Gastroesophageal sphincter (tissue), 4 donors: ENCODE results near the gene RAX2. TPM values are rescaled to one million over a fixed set of nuclear protein-coding genes. Genes with fewer than 3 reads are reported as not detected.

ENCODE experiments used
- ATAC-seq: fragments of 150-250 bp; one replicate; pipeline ENCODE4 v1.9.1; 2016; ENCODE audit warnings: mild to moderate bottlenecking, moderate library complexity
- H3K27ac ChIP-seq, 4 donors: fragments of 200-600 bp; sonication (generic) in 3 of 4; 1 replicate in 3 of 4; 2 replicates in 1 of 4; pipeline ENCODE4 v1.5.1; 2016 to 2019
- H3K27me3 ChIP-seq: fragments of 200-600 bp; sonication (generic); one replicate; pipeline ENCODE4 v1.5.1; 2019
- H3K36me3 ChIP-seq, 2 donors: fragments of 200-600 bp; sonication (generic); one replicate each; pipeline ENCODE4 v1.5.1; 2019; ENCODE audit warnings: control low read depth in 1 of 2
- H3K4me1 ChIP-seq, 3 donors: fragments of 200-600 bp; sonication (generic); 1 replicate in 2 of 3; 2 replicates in 1 of 3; pipeline ENCODE4 v1.5.1; 2016 to 2019; ENCODE audit warnings: control low read depth in 2 of 3
- H3K4me3 ChIP-seq, 2 donors: fragments of 200-600 bp; sonication (generic); one replicate each; pipeline ENCODE4 v1.5.1; 2019; ENCODE audit warnings: mild to moderate bottlenecking in 1 of 2, moderate library complexity in 1 of 2
- H3K9me3 ChIP-seq, 3 donors: fragments of 200-600 bp; sonication (generic); one replicate each; pipeline ENCODE4 v1.5.1; 2017 to 2019; ENCODE audit warnings: control low read depth in 2 of 3
- CTCF ChIP-seq, 4 experiments: fragments of 200-600 bp in 2 of 4; fragments of 450-650 bp in 2 of 4; sonication (generic) in 1 of 4; IDR thresholded peaks; one replicate each; pipeline ENCODE4 v1.5.1; 2017 to 2019; ENCODE audit warnings: antibody characterized with exemption in 4 of 4, mild to moderate bottlenecking in 2 of 4, moderate library complexity in 2 of 4
- EP300 ChIP-seq: sonication (generic); formaldehyde crosslinking; IDR thresholded peaks from one replicate; pipeline ENCODE4 v1.6.1; 2017; ENCODE audit warnings: antibody characterized with exemption, mild to moderate bottlenecking
- POLR2A ChIP-seq, 2 donors: fragments of 450-650 bp; IDR thresholded peaks; one replicate each; pipeline ENCODE4 v1.6.1; 2017; ENCODE audit warnings: antibody characterized with exemption in 2 of 2, mild to moderate bottlenecking in 2 of 2, moderate library complexity in 1 of 2
- POLR2AphosphoS5 ChIP-seq: sonication (generic); formaldehyde crosslinking; IDR thresholded peaks from one replicate; pipeline ENCODE4 v1.6.1; 2017; ENCODE audit warnings: antibody characterized with exemption
- WGBS, 2 donors: methylation state at CpG; one replicate each; pipeline ENCODE4 v1.1.5; 2018; ENCODE audit warnings: low coverage in 1 of 2; 5-methylcytosine and 5-hydroxymethylcytosine counted together
- total RNA-seq, 4 donors: library from RNA; depleted of rRNA; stranded (reverse); fragments of >200 nt; gene quantifications; one replicate each; pipeline ENCODE4 v1.1.0, GENCODE V29; 2016

Gene RAX2
- total RNA-seq, 4 donors from 2014 or later = not detected

- 90 to 100% methylated on average over 1 to 2 of the region's 2 CpGs for WGBS, 2 donors
- no peak for ATAC-seq
- Histone ChIP-seq H3K36me3 (no peaks in the 10 kb centered on the region), H3K4me1 (no peaks in the 10 kb centered on the region), H3K27me3 (peaks cover 34% of the 10 kb centered on the region), H3K4me3 (no peak overlapping the region), H3K9me3 (no peaks in the 10 kb centered on the region), H3K27ac (no peak overlapping the region)
- TF ChIP-seq POLR2AphosphoS5 = no peak
- no peak for TF ChIP-seq POLR2A (IDR thresholded peaks at IDR 0.05)
- TF ChIP-seq CTCF (IDR thresholded peaks at IDR 0.05) = no peak
Observed at GRCh38 chr19:3743486-3743885, 28.5 kb downstream of the RAX2 start.

GRCh38 chr19:3740431-3740830, 31.6 kb downstream of the RAX2 start:
- no peak overlapping the region for H3K27ac ChIP-seq
- TF ChIP-seq POLR2AphosphoS5 = no peak
- H3K27me3 ChIP-seq = peaks cover 23% of the 10 kb centered on the region
- H3K9me3 ChIP-seq = no peaks in the 10 kb centered on the region
- no peaks in the 10 kb centered on the region for H3K4me1 ChIP-seq
- ATAC-seq = no peak
- H3K36me3 ChIP-seq = no peaks in the 10 kb centered on the region
- WGBS, 2 donors = 90% methylated on average over 4 of the region's 24 CpGs; no CpG with 5 or more reads in 1 of the 2 donors
- no peak overlapping the region for H3K4me3 ChIP-seq

GRCh38 chr19:3738477-3739220, 33.4 kb downstream of the RAX2 start:
- H3K4me1 ChIP-seq = no peaks in the 10 kb centered on the region
- no peaks in the 10 kb centered on the region for H3K36me3 ChIP-seq
- TF ChIP-seq POLR2A (IDR thresholded peaks at IDR 0.05) (no peak), CTCF (IDR thresholded peaks at IDR 0.05) (no peak), POLR2AphosphoS5 (no peak), EP300 (no peak)
- H3K9me3 ChIP-seq = no peaks in the 10 kb centered on the region
- H3K27ac ChIP-seq = no peak overlapping the region
- ATAC-seq = no peak
- 71% methylated on average over 3 of the region's 32 CpGs; no CpG with 5 or more reads in 1 of the 2 donors for WGBS, 2 donors
- H3K4me3 ChIP-seq = no peak overlapping the region
- peaks cover 32% of the 10 kb centered on the region for H3K27me3 ChIP-seq

- TF ChIP-seq POLR2AphosphoS5 (no peak), EP300 (no peak), CTCF (IDR thresholded peaks at IDR 0.05) (no peak), POLR2A (IDR thresholded peaks at IDR 0.05) (no peak)
- Histone ChIP-seq H3K36me3 (no peaks in the 10 kb centered on the region), H3K4me3 (no peak overlapping the region), H3K27ac (no peak overlapping the region), H3K4me1 (no peaks in the 10 kb centered on the region), H3K9me3 (no peaks in the 10 kb centered on the region), H3K27me3 (peaks cover 32% of the 10 kb centered on the region)
- ATAC-seq = no peak
- 81 to 90% methylated on average over 2 to 9 of the region's 10 CpGs for WGBS, 2 donors
Observed at GRCh38 chr19:3737487-3738205, 34.4 kb downstream of the RAX2 start.

GRCh38 chr19:3736106-3736724, 35.8 kb downstream of the RAX2 start:
- peaks cover 32% of the 10 kb centered on the region for H3K27me3 ChIP-seq
- no peaks in the 10 kb centered on the region for H3K36me3 ChIP-seq
- H3K27ac ChIP-seq = no peak overlapping the region
- H3K9me3 ChIP-seq = no peaks in the 10 kb centered on the region
- no peaks in the 10 kb centered on the region for H3K4me1 ChIP-seq
- ATAC-seq = no peak
- 54 to 56% methylated on average over 4 of the region's 21 CpGs for WGBS, 2 donors
- TF ChIP-seq CTCF (IDR thresholded peaks at IDR 0.05) (no peak), EP300 (no peak), POLR2A (IDR thresholded peaks at IDR 0.05) (no peak), POLR2AphosphoS5 (no peak)
- H3K4me3 ChIP-seq = no peak overlapping the region
